GM23338 (cell line): ENCODE data around the gene DMRTB1. TPM values are rescaled to one million over a fixed set of nuclear protein-coding genes. Genes with fewer than 3 reads are reported as not detected.

Source experiments
- ATAC-seq: fragments of 200-7000 bp; cut with Tn5 transposase; 3 replicates; pipeline ENCODE4 v1.9.1; 2020
- DNase-seq: peaks from one replicate; pipeline ENCODE4 v3.0.0-alpha.2; 2015; ENCODE audit warnings: low spot score
- H2AFZ ChIP-seq: fragments of 200-600 bp; sonication (generic); 2 replicates; pipeline ENCODE4 v1.8.0; 2016; ENCODE audit warnings: antibody characterized with exemption, mild to moderate bottlenecking, moderate library complexity
- H3F3A ChIP-seq: fragments of 200-600 bp; sonication (generic); replicated peaks from 2 replicates; pipeline ENCODE4 v1.8.0; 2017; ENCODE audit warnings: antibody characterized with exemption, mixed run types, low read depth
- H3K27ac ChIP-seq: fragments of 200-600 bp; sonication (generic); 2 replicates; pipeline ENCODE4 v1.6.1; 2016; ENCODE audit warnings: low read depth
- H3K27me3 ChIP-seq: fragments of 200-600 bp; sonication (generic); 2 replicates; pipeline ENCODE4 v1.8.0; 2016; ENCODE audit warnings: mild to moderate bottlenecking, mixed run types, moderate library complexity; ENCODE audit not compliant: insufficient read depth
- H3K36me3 ChIP-seq: fragments of 200-600 bp; sonication (generic); 2 replicates; pipeline ENCODE4 v1.8.0; 2016; ENCODE audit warnings: mild to moderate bottlenecking; ENCODE audit not compliant: insufficient read depth
- H3K4me1 ChIP-seq: fragments of 200-600 bp; sonication (generic); 2 replicates; pipeline ENCODE4 v1.8.0; 2016; ENCODE audit warnings: mild to moderate bottlenecking, moderate library complexity; ENCODE audit not compliant: insufficient read depth
- H3K4me2 ChIP-seq: fragments of 200-600 bp; sonication (generic); 2 replicates; pipeline ENCODE4 v1.7.1; 2017; ENCODE audit warnings: mixed run types
- H3K4me3 ChIP-seq: fragments of 200-600 bp; sonication (generic); 2 replicates; pipeline ENCODE4 v1.6.1; 2016; ENCODE audit warnings: mixed run types
- H3K79me2 ChIP-seq: fragments of 200-600 bp; sonication (generic); replicated peaks from 2 replicates; pipeline ENCODE4 v1.8.0; 2017; ENCODE audit warnings: mild to moderate bottlenecking; ENCODE audit not compliant: insufficient read depth
- H3K9me2 ChIP-seq: fragments of 200-600 bp; sonication (generic); 2 replicates; pipeline ENCODE4 v1.8.0; 2017; ENCODE audit not compliant: insufficient read depth
- H4K20me1 ChIP-seq: fragments of 200-600 bp; sonication (generic); replicated peaks from 2 replicates; pipeline ENCODE4 v1.8.0; 2017; ENCODE audit warnings: mild to moderate bottlenecking; ENCODE audit not compliant: insufficient read depth
- H3K27ac Mint-ChIP-seq: 2 replicates; pipeline ENCODE4 v1.8.0; 2020; ENCODE audit warnings: inconsistent platforms, mild to moderate bottlenecking, moderate library complexity, mixed read lengths
- H3K27me3 Mint-ChIP-seq: 3 replicates; pipeline ENCODE4 v1.8.0; 2022; ENCODE audit warnings: low read depth, mild to moderate bottlenecking, moderate library complexity, mixed read lengths, inconsistent platforms; ENCODE audit not compliant: insufficient read depth, poor library complexity
- H3K36me3 Mint-ChIP-seq: 3 replicates; pipeline ENCODE4 v1.8.0; 2021; ENCODE audit warnings: low read depth, mild to moderate bottlenecking, inconsistent platforms, moderate library complexity, mixed read lengths
- H3K4me1 Mint-ChIP-seq: 3 replicates; pipeline ENCODE4 v1.8.0; 2020; ENCODE audit warnings: mild to moderate bottlenecking, inconsistent platforms, mixed read lengths
- H3K4me3 Mint-ChIP-seq: 3 replicates; pipeline ENCODE4 v1.8.0; 2021; ENCODE audit warnings: moderate library complexity, mild to moderate bottlenecking, inconsistent platforms, mixed read lengths
- H3K9me3 Mint-ChIP-seq: 3 replicates; pipeline ENCODE4 v1.8.0; 2020; ENCODE audit warnings: moderate library complexity, mild to moderate bottlenecking, inconsistent platforms, mixed read lengths
- EZH2 ChIP-seq: fragments of 200-600 bp; sonication (generic); IDR thresholded peaks from one replicate; pipeline ENCODE4 v1.8.0; 2017; ENCODE audit warnings: antibody characterized with exemption, mild to moderate bottlenecking, low read depth; ENCODE audit not compliant: unreplicated experiment
- NANOG ChIP-seq: IDR thresholded peaks from 2 replicates; pipeline ENCODE4 v1.6.1; 2016; ENCODE audit warnings: antibody characterized with exemption, borderline replicate concordance
- POLR2AphosphoS5 ChIP-seq: IDR thresholded peaks from 2 replicates; pipeline ENCODE4 v1.6.1; 2016; ENCODE audit warnings: antibody characterized with exemption, low read depth
- ZNF114 ChIP-seq: fragments of 250-450 bp; sonication (Bioruptor Pico); IDR thresholded peaks from 2 replicates; pipeline ENCODE4 v1.5.0; 2020; ENCODE audit warnings: mild to moderate bottlenecking, moderate library complexity
- ZNF331 ChIP-seq: fragments of 250-450 bp; sonication (Bioruptor Pico); IDR thresholded peaks from 2 replicates; pipeline ENCODE4 v1.5.0; 2020; ENCODE audit warnings: low read depth, mild to moderate bottlenecking, moderate library complexity
- ZNF462 ChIP-seq: fragments of 250-450 bp; sonication (Bioruptor Pico); IDR thresholded peaks from 2 replicates; pipeline ENCODE4 v1.5.0; 2020; ENCODE audit warnings: mild to moderate bottlenecking, moderate library complexity
- polyA plus RNA-seq: library from polyadenylated mRNA; unstranded; fragments of >200 nt; fragmentation: Nextera tagmentation; extraction: Ambion mirVana; gene quantifications from 2 replicates; pipeline ENCODE4 v1.2.1, GENCODE V29; 2016
- total RNA-seq: library from RNA; depleted of rRNA; stranded (reverse); fragments of >200 nt; shearing (Covaris generic); gene quantifications from 2 replicates; pipeline ENCODE4 v1.2.3, GENCODE V29; 2014
- TF ChIP-seq, protein P1 (sequence below), 2 experiments: fragments of 200-600 bp in 1 of 2; sonication (generic) in 1 of 2; conservative IDR thresholded peaks; 2 replicates each; pipeline versions ENCODE4 v1.5.1 to v1.6.1; 2016 to 2017; ENCODE audit warnings: antibody characterized with exemption in 2 of 2, low read depth in 2 of 2, mild to moderate bottlenecking in 2 of 2, moderate library complexity in 1 of 2
- TF ChIP-seq, protein P2 (sequence below): IDR thresholded peaks from 2 replicates; pipeline ENCODE4 v1.6.1; 2016; ENCODE audit warnings: antibody characterized with exemption

The DMRTB1 gene
- total and polyA plus RNA-seq, 2 experiments from 2014 or later = 0.27 to 1.2 TPM

DNA sequence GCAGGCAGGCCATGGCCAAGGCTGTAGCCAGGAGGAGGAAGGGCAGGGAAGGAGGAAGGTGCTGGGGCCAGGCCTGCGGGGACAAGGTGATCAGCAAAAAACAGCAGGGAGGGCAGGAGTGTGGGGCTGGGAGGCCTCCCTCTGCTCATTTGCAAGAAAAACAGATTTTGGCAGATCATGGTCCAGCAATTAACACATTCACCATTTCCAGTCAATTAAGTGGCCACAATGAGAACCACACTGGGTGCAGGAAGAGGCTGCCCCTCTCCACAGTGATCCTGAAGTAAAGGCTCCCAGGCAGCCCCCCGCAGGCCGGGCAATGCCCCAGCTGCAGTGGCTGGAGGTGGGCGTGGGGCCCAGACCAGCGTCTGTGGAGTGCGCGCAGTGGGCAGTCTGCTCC is 54.6 kb downstream of the DMRTB1 start:
- Histone ChIP-seq H3K4me1 (no peaks in the 10 kb centered on the region), H4K20me1 (no peaks in the 10 kb centered on the region), H3F3A (no peaks in the 10 kb centered on the region), H3K9me2 (no peaks in the 10 kb centered on the region), H3K4me3 (no peak overlapping the region), H3K27me3 (no peaks in the 10 kb centered on the region), H3K4me2 (no peak overlapping the region), H3K79me2 (no peaks in the 10 kb centered on the region), H2AFZ (no peak overlapping the region), H3K27ac (no peak overlapping the region), H3K36me3 (no peaks in the 10 kb centered on the region)
- H3K36me3 Mint-ChIP-seq = no peaks in the 10 kb centered on the region
- H3K4me1 Mint-ChIP-seq = peaks cover 17% of the 10 kb centered on the region
- peaks cover 5% of the 10 kb centered on the region for H3K27me3 Mint-ChIP-seq
- no peak overlapping the region for H3K4me3 Mint-ChIP-seq
- DNase-seq (no peak), ATAC-seq (no peak)
- no peak for TF ChIP-seq ZNF331 (CRISPR knock-in tag)
- no peak for TF ChIP-seq ZNF114
- TF ChIP-seq, protein P1, sequence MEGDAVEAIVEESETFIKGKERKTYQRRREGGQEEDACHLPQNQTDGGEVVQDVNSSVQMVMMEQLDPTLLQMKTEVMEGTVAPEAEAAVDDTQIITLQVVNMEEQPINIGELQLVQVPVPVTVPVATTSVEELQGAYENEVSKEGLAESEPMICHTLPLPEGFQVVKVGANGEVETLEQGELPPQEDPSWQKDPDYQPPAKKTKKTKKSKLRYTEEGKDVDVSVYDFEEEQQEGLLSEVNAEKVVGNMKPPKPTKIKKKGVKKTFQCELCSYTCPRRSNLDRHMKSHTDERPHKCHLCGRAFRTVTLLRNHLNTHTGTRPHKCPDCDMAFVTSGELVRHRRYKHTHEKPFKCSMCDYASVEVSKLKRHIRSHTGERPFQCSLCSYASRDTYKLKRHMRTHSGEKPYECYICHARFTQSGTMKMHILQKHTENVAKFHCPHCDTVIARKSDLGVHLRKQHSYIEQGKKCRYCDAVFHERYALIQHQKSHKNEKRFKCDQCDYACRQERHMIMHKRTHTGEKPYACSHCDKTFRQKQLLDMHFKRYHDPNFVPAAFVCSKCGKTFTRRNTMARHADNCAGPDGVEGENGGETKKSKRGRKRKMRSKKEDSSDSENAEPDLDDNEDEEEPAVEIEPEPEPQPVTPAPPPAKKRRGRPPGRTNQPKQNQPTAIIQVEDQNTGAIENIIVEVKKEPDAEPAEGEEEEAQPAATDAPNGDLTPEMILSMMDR (conservative IDR thresholded peaks at IDR 0.05; ENCODE audit: low read depth in 2 of 2) = no peak
- TF ChIP-seq POLR2AphosphoS5 = no peak
- H3K27ac Mint-ChIP-seq = no peak overlapping the region
- H3K9me3 Mint-ChIP-seq = no peaks in the 10 kb centered on the region

DNA sequence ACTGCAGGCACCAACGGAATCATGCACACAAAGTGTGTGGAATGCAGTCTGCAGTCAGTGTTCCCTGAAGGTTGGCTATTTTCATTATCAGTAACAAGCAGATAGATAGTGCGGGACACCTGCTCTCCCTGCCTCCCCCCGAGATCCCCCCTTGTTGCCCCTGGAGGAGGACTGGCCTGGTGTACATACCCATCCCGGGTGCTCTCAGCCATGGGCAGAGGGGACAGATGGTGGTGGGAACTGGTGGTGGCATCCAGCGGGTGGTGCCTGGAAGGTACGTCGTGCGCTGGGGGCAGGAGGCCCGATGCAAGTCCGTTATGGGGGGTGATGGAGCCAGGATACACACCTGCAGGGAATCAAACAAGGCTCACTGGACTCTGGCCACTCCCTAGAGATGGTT is 55.2 kb downstream of the DMRTB1 start:
- no peaks in the 10 kb centered on the region for H4K20me1 ChIP-seq
- TF ChIP-seq, protein P2, sequence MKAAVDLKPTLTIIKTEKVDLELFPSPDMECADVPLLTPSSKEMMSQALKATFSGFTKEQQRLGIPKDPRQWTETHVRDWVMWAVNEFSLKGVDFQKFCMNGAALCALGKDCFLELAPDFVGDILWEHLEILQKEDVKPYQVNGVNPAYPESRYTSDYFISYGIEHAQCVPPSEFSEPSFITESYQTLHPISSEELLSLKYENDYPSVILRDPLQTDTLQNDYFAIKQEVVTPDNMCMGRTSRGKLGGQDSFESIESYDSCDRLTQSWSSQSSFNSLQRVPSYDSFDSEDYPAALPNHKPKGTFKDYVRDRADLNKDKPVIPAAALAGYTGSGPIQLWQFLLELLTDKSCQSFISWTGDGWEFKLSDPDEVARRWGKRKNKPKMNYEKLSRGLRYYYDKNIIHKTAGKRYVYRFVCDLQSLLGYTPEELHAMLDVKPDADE = no peak
- TF ChIP-seq EZH2 (no peak), ZNF462 (CRISPR knock-in tag) (no peak), ZNF331 (CRISPR knock-in tag) (no peak), NANOG (no peak), ZNF114 (no peak)
- TF ChIP-seq, protein P1 (conservative IDR thresholded peaks at IDR 0.05; ENCODE audit: low read depth in 2 of 2) = no peak
- ATAC-seq (no peak), DNase-seq (no peak)
- H3K27me3 ChIP-seq = no peaks in the 10 kb centered on the region
- H3K36me3 Mint-ChIP-seq = no peaks in the 10 kb centered on the region
- no peaks in the 10 kb centered on the region for H3K4me1 ChIP-seq
- no peaks in the 10 kb centered on the region for H3K9me3 Mint-ChIP-seq
- H3K4me3 Mint-ChIP-seq = no peak overlapping the region
- no peaks in the 10 kb centered on the region for H3K36me3 ChIP-seq
- no peak overlapping the region for H3K27ac Mint-ChIP-seq
- no peak overlapping the region for H2AFZ ChIP-seq
- no peaks in the 10 kb centered on the region for H3F3A ChIP-seq
- no peaks in the 10 kb centered on the region for H3K9me2 ChIP-seq
- H3K4me3 ChIP-seq = no peak overlapping the region
- no peak overlapping the region for H3K27ac ChIP-seq
- no peaks in the 10 kb centered on the region for H3K79me2 ChIP-seq
- peaks cover 4% of the 10 kb centered on the region for H3K27me3 Mint-ChIP-seq
- H3K4me2 ChIP-seq = no peak overlapping the region
- H3K4me1 Mint-ChIP-seq = peaks cover 16% of the 10 kb centered on the region
